GM12872 (cell line): ENCODE data around the gene ASPG.

ENCODE experiments used
- CTCF ChIP-seq: IDR thresholded peaks from 3 replicates; pipeline ENCODE4 v1.5.1; 2011; ENCODE audit warnings: low read depth, mild to moderate bottlenecking, low read length, moderate library complexity; ENCODE audit not compliant: insufficient read depth

ASPG gene

GRCh38 chr14:104110491-104111209 lies 25.1 kb downstream of the ASPG start:
- TF ChIP-seq CTCF, result no peak

DNA sequence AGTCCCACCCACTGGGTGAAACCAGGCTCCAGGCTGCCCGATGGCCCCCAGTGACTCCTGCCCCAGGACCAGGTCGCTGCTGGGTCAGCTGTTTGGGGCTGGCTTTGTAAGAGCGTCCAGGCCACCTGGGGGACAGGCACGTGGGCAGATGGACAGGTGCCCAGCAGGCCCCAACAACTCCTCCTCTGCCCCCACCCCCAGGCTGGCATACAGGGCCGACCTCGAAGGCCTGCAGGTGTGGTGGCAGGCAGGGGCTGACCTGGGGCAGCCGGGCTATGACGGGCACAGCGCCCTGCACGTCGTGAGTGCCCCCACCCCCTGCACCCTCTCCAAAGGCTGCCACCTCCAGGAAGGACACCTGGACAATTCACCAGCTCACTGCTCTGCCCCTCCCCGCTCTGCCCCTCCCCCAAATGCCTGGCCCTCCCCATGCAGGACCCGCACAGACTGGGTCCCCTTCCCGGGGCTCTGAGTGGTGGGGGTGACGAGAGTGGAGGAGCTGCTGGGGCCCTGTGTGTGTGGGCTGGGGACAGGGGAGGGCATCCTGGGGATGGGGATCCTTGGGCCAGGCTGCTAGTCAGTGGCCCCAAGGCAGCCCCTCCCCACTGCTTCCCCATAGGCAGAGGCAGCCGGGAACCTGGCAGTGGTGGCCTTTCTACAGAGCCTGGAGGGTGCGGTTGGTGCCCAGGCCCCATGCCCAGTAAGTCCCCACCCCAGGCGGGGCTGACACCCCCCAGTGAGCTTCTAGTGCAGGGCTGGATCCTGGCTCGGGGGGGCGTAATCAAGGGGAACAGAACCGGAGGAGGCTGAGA lies 26.0 kb downstream of the ASPG start:
- no peak for TF ChIP-seq CTCF

DNA sequence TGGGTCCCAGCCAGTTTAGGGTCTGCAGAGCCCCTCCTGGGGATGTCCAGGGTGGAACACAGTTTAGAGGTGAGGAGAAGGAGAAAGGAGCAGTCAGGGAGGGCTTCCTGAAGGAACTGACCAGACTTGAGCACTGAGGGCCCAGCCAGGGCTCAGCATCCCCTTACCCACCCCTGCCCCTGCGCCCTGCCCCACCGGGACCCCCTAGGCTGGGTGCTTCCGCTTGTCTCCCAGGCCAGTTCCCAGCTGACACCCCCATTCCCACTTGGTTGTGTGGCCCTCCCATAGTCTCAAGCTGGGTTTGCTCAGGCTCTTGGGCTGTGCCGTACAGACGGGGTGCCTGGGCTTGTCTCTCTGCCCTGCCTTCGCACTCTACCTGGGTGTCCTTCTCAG lies 26.6 kb downstream of the ASPG start:
- TF ChIP-seq CTCF, result no peak

GRCh38 chr14:104112609-104113571 lies 27.4 kb downstream of the ASPG start:
- TF ChIP-seq CTCF, result no peak

DNA sequence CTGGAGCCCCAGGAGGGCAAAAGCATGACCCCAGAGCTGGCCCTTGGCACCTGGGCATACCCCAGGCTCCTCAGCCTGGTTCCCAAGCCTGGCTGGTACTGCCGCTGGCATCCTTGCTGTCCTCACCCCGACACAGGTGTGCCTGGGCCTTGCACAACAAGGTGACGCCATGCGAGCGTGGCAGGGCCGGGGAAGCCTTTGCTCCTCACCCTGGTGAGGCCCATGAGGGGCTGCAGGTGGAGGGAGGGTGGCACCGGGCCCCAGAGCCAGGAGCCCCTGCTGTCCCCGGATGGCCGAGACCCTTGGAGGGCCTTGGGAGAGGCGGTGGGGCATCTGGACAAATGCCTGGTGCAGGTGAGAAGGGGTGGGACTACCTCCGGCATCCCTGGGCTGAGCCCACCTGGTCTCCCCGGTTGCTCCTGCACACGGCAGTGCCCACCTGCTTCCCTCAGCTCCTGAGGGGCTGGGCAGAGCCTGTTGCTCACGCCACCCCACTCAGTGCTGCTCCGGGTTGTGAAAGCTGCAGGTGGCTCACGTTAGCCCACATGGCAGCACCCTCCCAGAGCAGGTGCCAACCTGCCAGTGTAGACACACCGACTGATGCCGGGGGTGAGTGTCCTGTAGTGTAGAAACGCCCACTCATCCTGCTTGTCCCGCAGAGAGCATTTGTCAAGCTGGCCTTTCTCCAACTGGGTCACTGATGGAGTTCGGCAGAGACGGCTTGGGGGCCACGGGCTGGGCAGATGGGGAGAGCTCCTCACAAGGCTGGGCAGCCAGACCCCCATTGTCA lies 28.3 kb downstream of the ASPG start:
- TF ChIP-seq CTCF, result no peak

DNA sequence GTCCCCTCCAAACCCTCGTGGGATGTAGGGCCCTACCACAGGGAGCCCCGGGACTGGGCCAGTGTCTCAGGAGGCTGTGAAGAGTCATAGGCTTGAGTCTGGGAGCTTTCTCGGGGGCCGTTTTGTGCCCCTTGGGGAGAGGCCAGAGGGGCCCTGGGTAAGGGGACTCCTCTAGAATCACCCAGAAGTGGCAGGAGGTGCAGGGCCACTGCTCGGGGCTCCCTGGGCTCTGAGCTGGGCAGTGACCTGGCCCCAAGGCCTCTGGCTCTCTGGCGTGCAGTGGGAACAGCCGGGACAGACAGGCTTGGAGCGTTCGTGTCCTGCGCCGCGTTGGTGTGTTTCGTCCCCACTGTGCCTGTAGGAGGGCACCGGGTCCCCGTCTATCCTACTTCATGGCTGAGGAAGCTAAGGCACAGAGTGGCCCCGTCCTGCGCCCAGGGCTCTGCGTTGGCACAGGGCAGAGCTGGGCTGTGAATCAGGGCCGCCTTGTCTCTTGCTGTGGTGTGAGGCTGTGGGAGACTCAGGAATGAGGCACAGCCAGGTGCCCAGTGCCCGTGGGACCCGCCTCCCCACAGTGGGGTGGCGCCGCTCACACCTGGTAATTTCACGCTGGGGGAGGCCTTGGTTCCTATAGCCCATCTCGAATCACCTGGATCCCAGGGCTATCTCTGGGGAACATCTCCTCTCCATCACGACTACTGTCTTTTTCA lies 29.1 kb downstream of the ASPG start:
- TF ChIP-seq CTCF, result no peak
